SK-N-SH (cell line): ENCODE results near the gene OR52E1. TPM values are rescaled to one million over a fixed set of nuclear protein-coding genes. Genes with fewer than 3 reads are reported as not detected.

Experiments
- CTCF ChIA-PET: fragments of 300-600, 350-600 bp; formaldehyde crosslinking; extraction: SDS; loops from one replicate; lab custom pipeline; 2021; lab: Yijun Ruan, JAX
- POLR2A ChIA-PET: fragments of 350-600 bp; sonication (Branson Sonifier 250); formaldehyde crosslinking; extraction: SDS; loops from one replicate; lab custom pipeline; 2020; ENCODE audit warnings: antibody characterized with exemption, inconsistent platforms; lab: Yijun Ruan, JAX
- DNase-seq: peaks from one replicate; pipeline ENCODE4 v3.0.0; 2012
- H2AFZ ChIP-seq: fragments of 200-600 bp; sonication (generic); 2 replicates; pipeline ENCODE4 v1.8.1; 2016; ENCODE audit warnings: antibody characterized with exemption, mild to moderate bottlenecking, low read depth
- H3F3A ChIP-seq: fragments of 200-600 bp; sonication (generic); replicated peaks from 2 replicates; pipeline ENCODE3; 2016; ENCODE audit warnings: antibody characterized with exemption, mild to moderate bottlenecking; ENCODE audit not compliant: insufficient read depth
- H3K27ac ChIP-seq, 2 experiments: fragments of 200-500 bp in 1 of 2; fragments of 200-600 bp in 1 of 2; sonication (Bioruptor generic) in 1 of 2; sonication (generic), shearing (Covaris generic) in 1 of 2; 2 replicates each; pipeline versions ENCODE4 v1.5.1 to v1.6.1; 2014 to 2016; ENCODE audit warnings: low read depth in 2 of 2, inconsistent platforms in 1 of 2, low read length in 1 of 2, mild to moderate bottlenecking in 1 of 2, mixed read lengths in 1 of 2
- H3K27me3 ChIP-seq: fragments of 200-600 bp; sonication (generic), shearing (Covaris generic); 2 replicates; pipeline ENCODE4 v1.6.1; 2016; ENCODE audit warnings: mixed run types; ENCODE audit not compliant: insufficient read depth
- H3K36me3 ChIP-seq, 2 experiments: fragments of 200-500 bp in 1 of 2; fragments of 200-600 bp in 1 of 2; sonication (Bioruptor generic) in 1 of 2; sonication (generic) in 1 of 2; replicated peaks in 1 of 2; 2 replicates each; pipeline versions ENCODE3 to v1.5.1; 2014 to 2016; ENCODE audit warnings: low read length in 1 of 2, mild to moderate bottlenecking in 1 of 2; ENCODE audit not compliant: insufficient read depth in 2 of 2, control insufficient read depth in 1 of 2
- H3K4me1 ChIP-seq, 2 experiments: fragments of 200-500 bp in 1 of 2; fragments of 200-600 bp in 1 of 2; sonication (Bioruptor generic) in 1 of 2; sonication (generic), shearing (Covaris generic) in 1 of 2; 2 replicates each; pipeline versions ENCODE4 v1.5.1 to v1.6.1; 2014 to 2016; ENCODE audit warnings: low read depth in 1 of 2, low read length in 1 of 2, mixed run types in 1 of 2; ENCODE audit not compliant: insufficient read depth in 2 of 2, control insufficient read depth in 1 of 2
- H3K4me2 ChIP-seq: fragments of 200-600 bp; sonication (generic), shearing (Covaris generic); 2 replicates; pipeline ENCODE4 v1.6.1; 2017; ENCODE audit warnings: mixed run types
- H3K4me3 ChIP-seq, 2 experiments: fragments of 200-500 bp in 1 of 2; fragments of 200-600 bp in 1 of 2; sonication (Bioruptor generic) in 1 of 2; sonication (generic), shearing (Covaris generic) in 1 of 2; 2 replicates each; pipeline versions ENCODE4 v1.5.1 to v1.8.1; 2014 to 2016; ENCODE audit warnings: low read depth in 2 of 2, inconsistent platforms in 1 of 2, low read length in 1 of 2, mild to moderate bottlenecking in 1 of 2, mixed read lengths in 1 of 2, moderate library complexity in 1 of 2
- H3K79me2 ChIP-seq: fragments of 200-600 bp; sonication (generic); 2 replicates; pipeline ENCODE4 v1.8.1; 2017; ENCODE audit warnings: mild to moderate bottlenecking; ENCODE audit not compliant: insufficient read depth
- H3K9ac ChIP-seq: fragments of 200-600 bp; sonication (generic); 2 replicates; pipeline ENCODE4 v1.6.1; 2017; ENCODE audit warnings: mixed run types
- H3K9me2 ChIP-seq: fragments of 200-600 bp; sonication (generic); 2 replicates; pipeline ENCODE4 v1.6.1; 2017; ENCODE audit warnings: mixed run types
- H3K9me3 ChIP-seq: fragments of 200-600 bp; sonication (generic); 2 replicates; pipeline ENCODE4 v1.6.1; 2017; ENCODE audit warnings: mixed run types, mild to moderate bottlenecking, moderate library complexity
- H4K20me1 ChIP-seq: fragments of 200-600 bp; sonication (generic); 2 replicates; pipeline ENCODE4 v1.6.1; 2017; ENCODE audit warnings: mild to moderate bottlenecking, mixed run types; ENCODE audit not compliant: insufficient read depth
- CHD2 ChIP-seq: fragments of 150-350 bp; IDR thresholded peaks from 2 replicates; pipeline ENCODE4 v1.6.1; 2018; ENCODE audit warnings: low read length; ENCODE audit not compliant: partially characterized antibody
- ELF1 ChIP-seq: IDR thresholded peaks from 2 replicates; pipeline ENCODE4 v1.4.0; 2012
- EZH2phosphoT487 ChIP-seq: fragments of 200-600 bp; sonication (generic); IDR thresholded peaks from 2 replicates; pipeline ENCODE4 v1.6.1; 2017; ENCODE audit warnings: low read depth, mixed run types, mild to moderate bottlenecking, antibody characterized with exemption, moderate library complexity, borderline replicate concordance
- FOSL2 ChIP-seq: IDR thresholded peaks from 2 replicates; pipeline ENCODE4 v1.4.0; 2012; ENCODE audit warnings: low read depth, mild to moderate bottlenecking, moderate library complexity, borderline replicate concordance
- FOXJ3 ChIP-seq: sonication (generic); formaldehyde crosslinking; IDR thresholded peaks from 2 replicates; pipeline ENCODE4 v1.5.1; 2020; ENCODE audit warnings: mild to moderate bottlenecking, missing genetic modification reagents
- FOXM1 ChIP-seq: IDR thresholded peaks from 2 replicates; pipeline ENCODE4 v1.4.0; 2012; ENCODE audit warnings: low read depth, mild to moderate bottlenecking
- GABPA ChIP-seq: IDR thresholded peaks from 2 replicates; pipeline ENCODE4 v1.4.0; 2012; ENCODE audit warnings: low read depth, mild to moderate bottlenecking
- GATA2 ChIP-seq: sonication (generic); formaldehyde crosslinking; IDR thresholded peaks from 2 replicates; pipeline ENCODE4 v1.5.0; 2020; ENCODE audit warnings: mild to moderate bottlenecking, missing genetic modification reagents
- JUND ChIP-seq: IDR thresholded peaks from 2 replicates; pipeline ENCODE4 v1.4.0; 2012
- MEF2A ChIP-seq: IDR thresholded peaks from 2 replicates; pipeline ENCODE4 v1.4.0; 2012; ENCODE audit warnings: low read depth, borderline replicate concordance
- NRF1 ChIP-seq: IDR thresholded peaks from 2 replicates; pipeline ENCODE4 v1.6.1; 2012; ENCODE audit warnings: low read depth, mild to moderate bottlenecking, low read length
- RAD21 ChIP-seq: IDR thresholded peaks from 2 replicates; pipeline ENCODE4 v1.6.1; 2012; ENCODE audit warnings: mild to moderate bottlenecking, low read length
- RCOR1 ChIP-seq: fragments of 150-350 bp; IDR thresholded peaks from 2 replicates; pipeline ENCODE4 v1.6.1; 2017; ENCODE audit warnings: antibody characterized with exemption, low read length
- RFX5 ChIP-seq: IDR thresholded peaks from 2 replicates; pipeline ENCODE4 v1.6.1; 2012; ENCODE audit warnings: mild to moderate bottlenecking, improper control_type of control experiment, low read length
- SIN3A ChIP-seq: IDR thresholded peaks from 2 replicates; pipeline ENCODE4 v1.6.1; 2012; ENCODE audit warnings: low read depth, mild to moderate bottlenecking, low read length, moderate library complexity, borderline replicate concordance
- TAF1 ChIP-seq: IDR thresholded peaks from 2 replicates; pipeline ENCODE4 v1.6.1; 2012; ENCODE audit warnings: low read depth, mild to moderate bottlenecking, low read length, moderate library complexity, borderline replicate concordance
- WGBS: methylation state at CpG from one replicate; pipeline ENCODE4 v1.1.6; 2017; ENCODE audit warnings: low lambda C conversion rate; 5-methylcytosine and 5-hydroxymethylcytosine counted together
- polyA plus RNA-seq, 3 experiments: library from polyadenylated mRNA; depleted of rRNA; stranded (reverse); fragments of >200 nt; gene quantifications; 2 replicates each; pipeline ENCODE4 v1.2.3, GENCODE V29; 2012
- TF ChIP-seq, protein P1 (sequence below): fragments of 200-600 bp; sonication (generic); IDR thresholded peaks from 2 replicates; pipeline ENCODE4 v1.6.1; 2017; ENCODE audit warnings: antibody characterized with exemption, mild to moderate bottlenecking, moderate library complexity
- TF ChIP-seq, protein P2 (sequence below): IDR thresholded peaks from 2 replicates; pipeline ENCODE4 v1.4.0; 2012; ENCODE audit warnings: low read depth, borderline replicate concordance

The OR52E1 gene
- polyA plus RNA-seq, 1 of the 3 experiments (the other 2 are of a cell fraction), result not detected

DNA sequence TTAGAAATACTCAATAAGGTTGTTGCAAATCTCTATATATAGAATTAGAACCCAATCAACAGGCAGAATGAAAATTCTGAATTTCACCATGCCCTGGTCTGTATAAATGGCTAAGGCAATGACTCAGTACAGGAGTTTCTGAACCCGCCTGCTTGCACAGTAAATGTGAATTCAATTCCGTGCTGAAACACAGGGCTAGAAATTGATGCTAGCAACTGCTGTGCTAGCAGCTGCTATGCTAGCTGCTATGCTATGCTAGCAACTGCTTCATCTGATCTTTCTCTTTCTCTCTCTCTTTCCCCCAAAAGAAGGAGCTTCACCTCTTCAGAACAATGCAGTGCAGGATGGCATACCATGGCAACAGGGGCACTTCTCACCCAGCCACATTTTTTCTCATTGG is 32.7 kb upstream of the OR52E1 start:
- CTCF ChIA-PET, result no interaction called here
- H3K9me3 ChIP-seq, result no peaks in the 10 kb centered on the region

DNA sequence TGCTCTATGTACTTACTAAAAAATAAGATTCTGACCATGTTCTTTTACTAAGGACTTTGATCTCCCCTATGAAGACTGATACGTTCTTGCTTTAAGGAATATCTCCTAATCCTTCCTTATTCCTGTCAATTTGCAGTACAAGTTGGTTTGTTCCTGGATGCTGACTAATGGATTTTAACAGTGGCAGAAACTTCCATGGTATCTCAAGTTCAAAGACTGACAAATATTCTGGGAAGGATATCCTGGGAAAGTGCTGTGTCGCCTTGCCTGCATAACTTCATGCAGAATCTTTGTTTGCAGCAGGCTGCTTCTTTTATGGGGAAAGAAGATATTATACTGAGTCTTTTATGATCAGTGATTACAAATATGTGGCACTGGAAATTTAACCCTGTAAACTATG is 31.4 kb upstream of the OR52E1 start:
- no peaks in the 10 kb centered on the region for H4K20me1 ChIP-seq
- POLR2A ChIA-PET, result no interaction called here
- CTCF ChIA-PET, result no interaction called here

More for the DNA sequence above, 32.7 kb upstream of the OR52E1 start:
- 3% methylated on average over 2 of the region's 2 CpGs for WGBS
- no peak for DNase-seq
- no peak overlapping the region for H2AFZ ChIP-seq
- no peaks in the 10 kb centered on the region for H3F3A ChIP-seq
- H3K27me3 ChIP-seq, result no peaks in the 10 kb centered on the region
- TF ChIP-seq RAD21, result no peak
- no peak for TF ChIP-seq ELF1
- no peak for TF ChIP-seq RCOR1
- TF ChIP-seq EZH2phosphoT487, result no peak
- TF ChIP-seq RFX5, result no peak
- no peak for TF ChIP-seq CHD2
- TF ChIP-seq TAF1, result no peak
- no peak for TF ChIP-seq FOXJ3 (CRISPR knock-in tag)
- no peak for TF ChIP-seq GABPA
- TF ChIP-seq JUND, result no peak
- no peak for TF ChIP-seq NRF1
- TF ChIP-seq FOXM1, result no peak
- POLR2A ChIA-PET, result no interaction called here
- H3K9ac ChIP-seq, result no peak overlapping the region
- H3K4me3 ChIP-seq, result no peak overlapping the region
- no peak overlapping the region for H3K4me2 ChIP-seq
- H3K79me2 ChIP-seq, result no peaks in the 10 kb centered on the region
- no peaks in the 10 kb centered on the region for H3K4me1 ChIP-seq
- H3K36me3 ChIP-seq, result no peaks in the 10 kb centered on the region
- no peaks in the 10 kb centered on the region for H4K20me1 ChIP-seq
- no peaks in the 10 kb centered on the region for H3K9me2 ChIP-seq
- no peak overlapping the region for H3K27ac ChIP-seq

More for the DNA sequence above, 31.4 kb upstream of the OR52E1 start:
- Histone ChIP-seq H3K9me3 (no peaks in the 10 kb centered on the region), H3K4me3 (no peak overlapping the region), H3K9me2 (no peaks in the 10 kb centered on the region), H3K79me2 (no peaks in the 10 kb centered on the region), H3K36me3 (no peaks in the 10 kb centered on the region), H3K4me2 (no peak overlapping the region), H3K4me1 (no peaks in the 10 kb centered on the region), H3K27me3 (no peaks in the 10 kb centered on the region), H3K9ac (no peak overlapping the region), H2AFZ (no peak overlapping the region), H3K27ac (no peak overlapping the region), H3F3A (no peaks in the 10 kb centered on the region)
- no peak for TF ChIP-seq RFX5
- TF ChIP-seq, protein P1, sequence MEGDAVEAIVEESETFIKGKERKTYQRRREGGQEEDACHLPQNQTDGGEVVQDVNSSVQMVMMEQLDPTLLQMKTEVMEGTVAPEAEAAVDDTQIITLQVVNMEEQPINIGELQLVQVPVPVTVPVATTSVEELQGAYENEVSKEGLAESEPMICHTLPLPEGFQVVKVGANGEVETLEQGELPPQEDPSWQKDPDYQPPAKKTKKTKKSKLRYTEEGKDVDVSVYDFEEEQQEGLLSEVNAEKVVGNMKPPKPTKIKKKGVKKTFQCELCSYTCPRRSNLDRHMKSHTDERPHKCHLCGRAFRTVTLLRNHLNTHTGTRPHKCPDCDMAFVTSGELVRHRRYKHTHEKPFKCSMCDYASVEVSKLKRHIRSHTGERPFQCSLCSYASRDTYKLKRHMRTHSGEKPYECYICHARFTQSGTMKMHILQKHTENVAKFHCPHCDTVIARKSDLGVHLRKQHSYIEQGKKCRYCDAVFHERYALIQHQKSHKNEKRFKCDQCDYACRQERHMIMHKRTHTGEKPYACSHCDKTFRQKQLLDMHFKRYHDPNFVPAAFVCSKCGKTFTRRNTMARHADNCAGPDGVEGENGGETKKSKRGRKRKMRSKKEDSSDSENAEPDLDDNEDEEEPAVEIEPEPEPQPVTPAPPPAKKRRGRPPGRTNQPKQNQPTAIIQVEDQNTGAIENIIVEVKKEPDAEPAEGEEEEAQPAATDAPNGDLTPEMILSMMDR, result no peak
- TF ChIP-seq, protein P2, sequence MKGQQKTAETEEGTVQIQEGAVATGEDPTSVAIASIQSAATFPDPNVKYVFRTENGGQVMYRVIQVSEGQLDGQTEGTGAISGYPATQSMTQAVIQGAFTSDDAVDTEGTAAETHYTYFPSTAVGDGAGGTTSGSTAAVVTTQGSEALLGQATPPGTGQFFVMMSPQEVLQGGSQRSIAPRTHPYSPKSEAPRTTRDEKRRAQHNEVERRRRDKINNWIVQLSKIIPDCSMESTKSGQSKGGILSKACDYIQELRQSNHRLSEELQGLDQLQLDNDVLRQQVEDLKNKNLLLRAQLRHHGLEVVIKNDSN, result no peak
- no peak for TF ChIP-seq TAF1
- no peak for TF ChIP-seq FOSL2
- TF ChIP-seq CHD2, result no peak
- no peak for TF ChIP-seq MEF2A
- no peak for TF ChIP-seq SIN3A
- TF ChIP-seq GATA2 (CRISPR knock-in tag), result no peak
- TF ChIP-seq GABPA, result no peak
- DNase-seq, result no peak
- 4% methylated on average over 2 of the region's 2 CpGs for WGBS
